HCT116 (cell line): ENCODE data around the gene RPS24. TPM values are rescaled to one million over a fixed set of nuclear protein-coding genes. Genes with fewer than 3 reads are reported as not detected.

Experiments
- ATAC-seq: fragments of 200-7000 bp; cut with Tn5 transposase; 2 replicates; pipeline ENCODE4 v1.9.1; 2020; ENCODE audit warnings: mild to moderate bottlenecking, moderate library complexity
- BruUV-seq: library from RNA; stranded (reverse); fragments of 400-500 nt; replicated peaks from 2 replicates; lab custom pipeline; 2021; lab: Mats Ljungman, UMichigan
- CTCF ChIA-PET: fragments of 300-600 bp; sonication (Branson Sonifier 250); formaldehyde crosslinking; loops from one replicate; lab custom pipeline; 2021; ENCODE audit warnings: antibody characterized with exemption; lab: Charles Lee
- POLR2A ChIA-PET: fragments of 300-600, 350-600 bp; sonication (Branson Sonifier 250); formaldehyde crosslinking; loops from one replicate; lab custom pipeline; 2021; ENCODE audit warnings: antibody characterized with exemption; lab: Charles Lee
- RAD21 ChIA-PET, 2 experiments: fragments of 300-600 bp; sonication (Branson Sonifier 250); formaldehyde crosslinking; loops; one replicate each; lab custom pipeline; 2023; ENCODE audit warnings: low total read pairs in 2 of 2; ENCODE audit not compliant: uncharacterized antibody in 2 of 2, unreplicated experiment in 2 of 2, low non-redundant PET in 1 of 2; lab: Charles Lee
- DNase-seq: peaks from one replicate; pipeline ENCODE4 v3.0.0-alpha.2; 2010; ENCODE audit warnings: low read depth, low spot score
- H2AFZ ChIP-seq: fragments of 200-600 bp; shearing (Covaris generic), sonication (generic); 2 replicates; pipeline ENCODE4 v1.6.1; 2017; ENCODE audit warnings: low read depth, mixed run types, mixed read lengths, antibody characterized with exemption, low read length; ENCODE audit not compliant: poor library complexity, severe bottlenecking
- H3K27ac ChIP-seq: 2 replicates; pipeline ENCODE4 v1.5.1; 2012; ENCODE audit warnings: low read depth, low read length
- H3K27me3 ChIP-seq: fragments of 200-600 bp; sonication (generic); 2 replicates; pipeline ENCODE4 v1.6.1; 2016; ENCODE audit warnings: mixed run types, low read length, mixed read lengths; ENCODE audit not compliant: insufficient read depth
- H3K36me3 ChIP-seq, 2 experiments: fragments of 200-500 bp in 1 of 2; fragments of 200-600 bp in 1 of 2; sonication (Bioruptor generic) in 1 of 2; sonication (generic) in 1 of 2; 2 replicates each; pipeline versions ENCODE4 v1.5.1 to v1.6.1; 2014 to 2016; ENCODE audit warnings: low read length in 2 of 2, inconsistent platforms in 1 of 2, mixed read lengths in 1 of 2, mixed run types in 1 of 2; ENCODE audit not compliant: insufficient read depth in 2 of 2, control insufficient read depth in 1 of 2
- H3K4me1 ChIP-seq, 2 experiments: fragments of 200-600 bp in 1 of 2; sonication (generic) in 1 of 2; 2 replicates each; pipeline versions ENCODE4 v1.5.1 to v1.6.1; 2012 to 2017; ENCODE audit warnings: low read length in 2 of 2, inconsistent platforms in 1 of 2, mild to moderate bottlenecking in 1 of 2, mixed read lengths in 1 of 2, mixed run types in 1 of 2, moderate library complexity in 1 of 2; ENCODE audit not compliant: insufficient read depth in 2 of 2, control insufficient read depth in 1 of 2
- H3K4me2 ChIP-seq: fragments of 200-600 bp; sonication (generic); 2 replicates; pipeline ENCODE4 v1.6.1; 2017; ENCODE audit warnings: mixed run types, low read length, mixed read lengths
- H3K4me3 ChIP-seq, 2 experiments: fragments of 200-600 bp in 1 of 2; sonication (generic) in 1 of 2; replicated peaks in 1 of 2; 2 replicates each; pipeline ENCODE4 v1.5.1; 2011 to 2016; ENCODE audit warnings: low read length in 2 of 2, control low read depth in 1 of 2, low read depth in 1 of 2, mild to moderate bottlenecking in 1 of 2, mixed read lengths in 1 of 2, mixed run types in 1 of 2
- H3K79me2 ChIP-seq: fragments of 200-600 bp; sonication (generic); 2 replicates; pipeline ENCODE4 v1.6.1; 2017; ENCODE audit warnings: mild to moderate bottlenecking, mixed run types, low read length, moderate library complexity, mixed read lengths; ENCODE audit not compliant: insufficient read depth
- H3K9ac ChIP-seq: fragments of 200-600 bp; sonication (generic); 2 replicates; pipeline ENCODE4 v1.6.1; 2016; ENCODE audit warnings: low read length, mixed read lengths
- H3K9me2 ChIP-seq: fragments of 200-600 bp; sonication (generic), shearing (Covaris generic); 2 replicates; pipeline ENCODE4 v1.6.1; 2017; ENCODE audit warnings: mixed run types, mild to moderate bottlenecking, moderate library complexity; ENCODE audit not compliant: insufficient read depth
- H3K9me3 ChIP-seq, 2 experiments: fragments of 200-500 bp in 1 of 2; fragments of 200-600 bp in 1 of 2; sonication (Bioruptor generic) in 1 of 2; sonication (generic) in 1 of 2; 2 replicates each; pipeline ENCODE4 v1.6.1; 2014 to 2017; ENCODE audit warnings: low read length in 2 of 2, mixed read lengths in 2 of 2, inconsistent platforms in 1 of 2, low read depth in 1 of 2, mild to moderate bottlenecking in 1 of 2, mixed run types in 1 of 2, moderate library complexity in 1 of 2; ENCODE audit not compliant: control insufficient read depth in 1 of 2, insufficient read depth in 1 of 2
- H4K20me1 ChIP-seq: fragments of 200-600 bp; sonication (generic), shearing (Covaris generic); 2 replicates; pipeline ENCODE4 v1.6.1; 2017; ENCODE audit warnings: mixed run types, mild to moderate bottlenecking, moderate library complexity; ENCODE audit not compliant: insufficient read depth
- ATF3 ChIP-seq: IDR thresholded peaks from 2 replicates; pipeline ENCODE4 v1.6.1; 2012
- CTCF ChIP-seq, 3 experiments: fragments of 200-600 bp in 1 of 3; sonication (generic) in 1 of 3; IDR thresholded peaks in 2 of 3; conservative IDR thresholded peaks in 1 of 3; 2 replicates each; pipeline ENCODE4 v1.5.1; 2012 to 2017; ENCODE audit warnings: low read depth in 2 of 3, low read length in 2 of 3, antibody characterized with exemption in 1 of 3, borderline replicate concordance in 1 of 3, control low read depth in 1 of 3, mild to moderate bottlenecking in 1 of 3, mixed read lengths in 1 of 3, mixed run types in 1 of 3, moderate library complexity in 1 of 3; ENCODE audit not compliant: insufficient read depth in 1 of 3
- EGR1 ChIP-seq: IDR thresholded peaks from 2 replicates; pipeline ENCODE4 v1.6.1; 2012; ENCODE audit warnings: low read depth
- ELF1 ChIP-seq: IDR thresholded peaks from 2 replicates; pipeline ENCODE4 v1.6.1; 2012; ENCODE audit warnings: low read depth, borderline replicate concordance
- JUND ChIP-seq: IDR thresholded peaks from 2 replicates; pipeline ENCODE4 v1.6.1; 2012
- RAD21 ChIP-seq: IDR thresholded peaks from 2 replicates; pipeline ENCODE4 v1.6.1; 2012; ENCODE audit warnings: low read depth, mild to moderate bottlenecking
- SRF ChIP-seq: IDR thresholded peaks from 2 replicates; pipeline ENCODE4 v1.6.1; 2012; ENCODE audit warnings: low read depth
- YY1 ChIP-seq: IDR thresholded peaks from 2 replicates; pipeline ENCODE4 v1.6.1; 2011; ENCODE audit warnings: low read length, low read depth, moderate library complexity, mild to moderate bottlenecking; ENCODE audit not compliant: insufficient replicate concordance; ENCODE audit errors: extremely low read depth
- ZFX ChIP-seq: fragments of 450-650 bp; IDR thresholded peaks from 2 replicates; pipeline ENCODE4 v1.6.1; 2017
- ZNF274 ChIP-seq: fragments of 200-500 bp; sonication (Bioruptor generic); IDR thresholded peaks from 2 replicates; pipeline ENCODE4 v1.6.1; 2014; ENCODE audit warnings: mild to moderate bottlenecking, low read depth, low read length, inconsistent platforms
- intact Hi-C: fragments of 100-400 bp; cut with micrococcal nuclease; formaldehyde crosslinking; loops from 2 replicates; pipeline ENCODE4 v1.10.0; 2022
- total RNA-seq: library from RNA; stranded (reverse); gene quantifications from one replicate; pipeline ENCODE4 v1.2.1, GENCODE V29; 2021; ENCODE audit not compliant: unreplicated experiment

Gene RPS24
- total RNA-seq, 1 experiment from 2014 or later: 1,764 TPM

- POLR2A ChIA-PET: no interaction called here
- no peak overlapping the region for H3K9ac ChIP-seq
- H3K4me3 ChIP-seq: no peak overlapping the region
- H3K9me2 ChIP-seq: no peaks in the 10 kb centered on the region
- RAD21 ChIA-PET: no interaction called here
- TF ChIP-seq YY1 (no peak), ATF3 (no peak), ZFX (no peak), SRF (no peak), CTCF (IDR thresholded peaks at IDR 0.05 in 2 of 3, conservative IDR thresholded peaks at IDR 0.05 in 1 of 3; ENCODE audit: borderline replicate concordance in 1 of 3, insufficient read depth in 1 of 3, low read depth in 2 of 3, low read length in 2 of 3) (no peak), EGR1 (no peak), ZNF274 (no peak), JUND (no peak), RAD21 (no peak), ELF1 (no peak)
- intact Hi-C loops: no loop called here
- H3K9me3 ChIP-seq: no peaks in the 10 kb centered on the region
- no peaks in the 10 kb centered on the region for H3K4me1 ChIP-seq
- no peaks in the 10 kb centered on the region for H3K36me3 ChIP-seq
- H3K27ac ChIP-seq: no peak overlapping the region
- CTCF ChIA-PET: no interaction called here
- DNase-seq (no peak), ATAC-seq (no peak)
- peaks cover 11% of the 10 kb centered on the region; the same call in 1 of the 2 replicates for H3K27me3 ChIP-seq
- no peak overlapping the region for H2AFZ ChIP-seq
- H3K4me2 ChIP-seq: no peak overlapping the region
- no peaks in the 10 kb centered on the region for H3K79me2 ChIP-seq
- BruUV-seq: no TSS peak
- H4K20me1 ChIP-seq: no peaks in the 10 kb centered on the region
Observed at GRCh38 chr10:78079411-78079810, 45.7 kb downstream of the RPS24 start.
